Calu3 (cell line): ENCODE measurements around the gene GPR17. TPM values are rescaled to one million over a fixed set of nuclear protein-coding genes. Genes with fewer than 3 reads are reported as not detected.

Experiments
- BruUV-seq: library from RNA; stranded (reverse); fragments of 400-500 nt; replicated peaks from 2 replicates; lab custom pipeline; 2021; lab: Mats Ljungman, UMichigan
- CTCF ChIA-PET: fragments of 300-600 bp; sonication (Branson Sonifier 250); formaldehyde crosslinking; loops from one replicate; lab custom pipeline; 2022; ENCODE audit warnings: antibody characterized with exemption; lab: Charles Lee
- DNase-seq: peaks from one replicate; pipeline ENCODE4 v3.0.0; 2022
- H3K27ac Mint-ChIP-seq: one replicate; pipeline ENCODE4 v1.8.0; 2022; ENCODE audit warnings: mixed read lengths; ENCODE audit not compliant: unreplicated experiment
- H3K27me3 Mint-ChIP-seq: one replicate; pipeline ENCODE4 v1.8.0; 2022; ENCODE audit warnings: mixed read lengths; ENCODE audit not compliant: unreplicated experiment
- H3K36me3 Mint-ChIP-seq: one replicate; pipeline ENCODE4 v1.8.0; 2022; ENCODE audit warnings: mild to moderate bottlenecking, moderate library complexity, mixed read lengths; ENCODE audit not compliant: insufficient read depth, unreplicated experiment
- H3K4me1 Mint-ChIP-seq: one replicate; pipeline ENCODE4 v1.8.0; 2022; ENCODE audit warnings: mild to moderate bottlenecking, low read depth, mixed read lengths; ENCODE audit not compliant: unreplicated experiment
- H3K4me3 Mint-ChIP-seq: one replicate; pipeline ENCODE4 v1.8.0; 2022; ENCODE audit warnings: mild to moderate bottlenecking, low read depth, moderate library complexity, mixed read lengths; ENCODE audit not compliant: unreplicated experiment
- H3K9me3 Mint-ChIP-seq: one replicate; pipeline ENCODE4 v1.8.0; 2022; ENCODE audit warnings: low read depth, mixed read lengths; ENCODE audit not compliant: unreplicated experiment
- CTCF ChIP-seq: fragments of 200-600 bp; IDR thresholded peaks from one replicate; pipeline ENCODE4 v1.8.0; 2022; ENCODE audit warnings: antibody characterized with exemption; ENCODE audit not compliant: unreplicated experiment
- intact Hi-C: fragments of 100-400 bp; cut with micrococcal nuclease; formaldehyde crosslinking; loops from one replicate; pipeline ENCODE4 v1.10.0; 2022; ENCODE audit not compliant: unreplicated experiment
- total RNA-seq: library from RNA; stranded (reverse); gene quantifications from 2 replicates; pipeline ENCODE4 v1.2.3, GENCODE V29; 2022

GPR17 gene
- total RNA-seq, 1 experiment from 2014 or later, result not detected

- BruUV-seq, result no TSS peak
- DNase-seq, result no peak
- Mint-ChIP-seq H3K4me1 (no peaks in the 10 kb centered on the region), H3K4me3 (no peak overlapping the region), H3K9me3 (no peaks in the 10 kb centered on the region), H3K36me3 (no peaks in the 10 kb centered on the region), H3K27me3 (peaks cover 49% of the 10 kb centered on the region), H3K27ac (no peak overlapping the region)
- intact Hi-C loops, result no loop called here
- CTCF ChIA-PET, result no interaction called here
- no peak for TF ChIP-seq CTCF
Observed at GRCh38 chr2:127683056-127683455, 37.1 kb downstream of the GPR17 start.

GRCh38 chr2:127683757-127684156 lies 37.8 kb downstream of the GPR17 start:
- BruUV-seq, result no TSS peak
- Mint-ChIP-seq H3K27ac (no peak overlapping the region), H3K36me3 (no peaks in the 10 kb centered on the region), H3K27me3 (peaks cover 42% of the 10 kb centered on the region), H3K4me1 (no peaks in the 10 kb centered on the region), H3K4me3 (no peak overlapping the region), H3K9me3 (peaks cover 2% of the 10 kb centered on the region)
- intact Hi-C loops, result no loop called here
- TF ChIP-seq CTCF, result no peak
- CTCF ChIA-PET, result no interaction called here
- no peak for DNase-seq

- Mint-ChIP-seq H3K27ac (no peak overlapping the region), H3K9me3 (peaks cover 3% of the 10 kb centered on the region), H3K4me3 (no peak overlapping the region), H3K4me1 (no peaks in the 10 kb centered on the region), H3K27me3 (peaks cover 35% of the 10 kb centered on the region), H3K36me3 (no peaks in the 10 kb centered on the region)
- CTCF ChIA-PET, result no interaction called here
- BruUV-seq, result no TSS peak
- intact Hi-C loops, result no loop called here
- DNase-seq, result no peak
- no peak for TF ChIP-seq CTCF
Observed at GRCh38 chr2:127685410-127686080, 39.6 kb downstream of the GPR17 start.

- DNase-seq, result no peak
Observed at GRCh38 chr2:127688405-127688804, 42.5 kb downstream of the GPR17 start.

More at GRCh38 chr2:127688405-127688804, 42.5 kb downstream of the GPR17 start:
- CTCF ChIA-PET, result no interaction called here
- no peak for TF ChIP-seq CTCF
- Mint-ChIP-seq H3K4me3 (no peak overlapping the region), H3K36me3 (no peaks in the 10 kb centered on the region), H3K27me3 (peaks cover 13% of the 10 kb centered on the region), H3K27ac (no peak overlapping the region), H3K9me3 (peaks cover 11% of the 10 kb centered on the region), H3K4me1 (no peaks in the 10 kb centered on the region)
- BruUV-seq, result no TSS peak
- intact Hi-C loops, result no loop called here
